Liver (tissue), 9 donors: ENCODE data around the gene PLEKHO1. TPM values are rescaled to one million over a fixed set of nuclear protein-coding genes. Genes with fewer than 3 reads are reported as not detected.

Source experiments
- DNase-seq: peaks from one replicate; pipeline ENCODE4 v3.0.0-alpha.2; 2017; ENCODE audit warnings: low spot score
- H3K27ac ChIP-seq, 2 donors: one replicate each; pipeline ENCODE4 v1.7.0; 2013; ENCODE audit warnings: inconsistent platforms in 2 of 2, low read length in 2 of 2, control low read depth in 1 of 2, low read depth in 1 of 2, mild to moderate bottlenecking in 1 of 2
- H3K27me3 ChIP-seq, 4 donors: one replicate each; pipeline versions ENCODE4 v1.6.1 to v1.7.0; 2013; ENCODE audit warnings: low read length in 3 of 4, inconsistent platforms in 1 of 4, mild to moderate bottlenecking in 1 of 4, moderate library complexity in 1 of 4; ENCODE audit not compliant: control insufficient read depth in 4 of 4, insufficient read depth in 4 of 4
- H3K36me3 ChIP-seq, 4 donors: one replicate each; pipeline versions ENCODE4 v1.6.1 to v1.7.0; 2013; ENCODE audit warnings: low read length in 3 of 4, mild to moderate bottlenecking in 3 of 4, low read depth in 1 of 4, moderate library complexity in 1 of 4; ENCODE audit not compliant: control insufficient read depth in 4 of 4, insufficient read depth in 3 of 4
- H3K4me1 ChIP-seq, 4 donors: one replicate each; pipeline versions ENCODE4 v1.6.1 to v1.7.0; 2013; ENCODE audit warnings: low read length in 3 of 4, mild to moderate bottlenecking in 3 of 4, moderate library complexity in 1 of 4; ENCODE audit not compliant: control insufficient read depth in 4 of 4, insufficient read depth in 4 of 4
- H3K4me3 ChIP-seq, 3 donors: one replicate each; pipeline versions ENCODE4 v1.6.1 to v1.7.0; 2013; ENCODE audit warnings: low read length in 3 of 3, control low read depth in 1 of 3, low read depth in 1 of 3, mild to moderate bottlenecking in 1 of 3
- H3K9ac ChIP-seq, 2 donors: one replicate each; pipeline ENCODE4 v1.7.0; 2013; ENCODE audit warnings: low read length in 2 of 2, mild to moderate bottlenecking in 2 of 2, moderate library complexity in 2 of 2, control low read depth in 1 of 2, low read depth in 1 of 2
- H3K9me3 ChIP-seq, 4 donors: one replicate each; pipeline versions ENCODE4 v1.6.1 to v1.7.0; 2013; ENCODE audit warnings: low read length in 3 of 4; ENCODE audit not compliant: control insufficient read depth in 4 of 4
- EGR1 ChIP-seq, 2 donors: IDR thresholded peaks; 2 replicates each; pipeline ENCODE4 v1.6.1; 2016 to 2018; ENCODE audit warnings: antibody characterized with exemption in 2 of 2, low read depth in 2 of 2
- FOXA2 ChIP-seq: IDR thresholded peaks from 2 replicates; pipeline ENCODE4 v1.6.1; 2016; ENCODE audit warnings: antibody characterized with exemption
- GABPA ChIP-seq, 2 donors: IDR thresholded peaks in 1 of 2; conservative IDR thresholded peaks in 1 of 2; 2 replicates each; pipeline ENCODE4 v1.6.1; 2016; ENCODE audit warnings: antibody characterized with exemption in 2 of 2, mild to moderate bottlenecking in 1 of 2, moderate library complexity in 1 of 2
- HNF4A ChIP-seq, 2 donors: conservative IDR thresholded peaks; 2 replicates each; pipeline ENCODE4 v1.6.1; 2016; ENCODE audit warnings: antibody characterized with exemption in 2 of 2, mild to moderate bottlenecking in 2 of 2
- HNF4G ChIP-seq: IDR thresholded peaks from 2 replicates; pipeline ENCODE4 v1.6.1; 2016; ENCODE audit warnings: antibody characterized with exemption
- JUND ChIP-seq, 2 donors: IDR thresholded peaks; 2 replicates each; pipeline ENCODE4 v1.6.1; 2016; ENCODE audit warnings: antibody characterized with exemption in 2 of 2
- NR2F2 ChIP-seq: IDR thresholded peaks from 2 replicates; pipeline ENCODE4 v1.6.1; 2016; ENCODE audit warnings: antibody characterized with exemption
- RAD21 ChIP-seq, 2 donors: IDR thresholded peaks; 2 replicates each; pipeline ENCODE4 v1.6.1; 2016; ENCODE audit warnings: antibody characterized with exemption in 2 of 2, mild to moderate bottlenecking in 2 of 2
- TAF1 ChIP-seq: conservative IDR thresholded peaks from 2 replicates; pipeline ENCODE4 v1.6.1; 2016; ENCODE audit warnings: antibody characterized with exemption, mild to moderate bottlenecking
- YY1 ChIP-seq: IDR thresholded peaks from 2 replicates; pipeline ENCODE4 v1.6.1; 2016; ENCODE audit warnings: antibody characterized with exemption, mild to moderate bottlenecking
- WGBS: extraction: QIAGEN DNeasy Blood & Tissue Kit; methylation state at CpG from one replicate; pipeline ENCODE4 v1.1.7; 2013; 5-methylcytosine and 5-hydroxymethylcytosine counted together
- polyA plus RNA-seq, 2 donors: library from polyadenylated mRNA; stranded (reverse) in 1 of 2; unstranded in 1 of 2; fragments of 200-250 nt in 1 of 2; fragments of >200 nt in 1 of 2; fragmentation: Nextera tagmentation in 1 of 2; extraction: Ambion mirVana in 1 of 2; gene quantifications; one replicate each; pipeline versions ENCODE4 v1.2.1 to v1.2.3, GENCODE V29; 2013 to 2015
- total RNA-seq, 2 donors: library from RNA; depleted of rRNA; stranded (reverse); fragments of >200 nt; gene quantifications; one replicate each; pipeline ENCODE4 v1.2.3, GENCODE V29; 2014
- TF ChIP-seq, protein P1 (sequence below): IDR thresholded peaks from 2 replicates; pipeline ENCODE4 v1.6.1; 2016; ENCODE audit warnings: antibody characterized with exemption, mild to moderate bottlenecking
- TF ChIP-seq, protein P2 (sequence below): IDR thresholded peaks from 2 replicates; pipeline ENCODE4 v1.6.1; 2016; ENCODE audit warnings: antibody characterized with exemption
- TF ChIP-seq, protein P3 (sequence below): fragments of 150-350 bp; IDR thresholded peaks from 2 replicates; pipeline ENCODE4 v1.5.1; 2017; ENCODE audit warnings: improper control_type of control experiment, low read depth, low read length; ENCODE audit not compliant: missing input control
- TF ChIP-seq, protein P4 (sequence below): IDR thresholded peaks from 2 replicates; pipeline ENCODE4 v1.6.1; 2016; ENCODE audit warnings: antibody characterized with exemption
- donor health status: healthy.
- donor health status: healthy.
- donor health status: healthy.
- donor health status: healthy.
- donor health status: healthy.

PLEKHO1 gene
- total and polyA plus RNA-seq, 4 donors, result 3.5 to 8.8 (median 6.0) TPM

DNA sequence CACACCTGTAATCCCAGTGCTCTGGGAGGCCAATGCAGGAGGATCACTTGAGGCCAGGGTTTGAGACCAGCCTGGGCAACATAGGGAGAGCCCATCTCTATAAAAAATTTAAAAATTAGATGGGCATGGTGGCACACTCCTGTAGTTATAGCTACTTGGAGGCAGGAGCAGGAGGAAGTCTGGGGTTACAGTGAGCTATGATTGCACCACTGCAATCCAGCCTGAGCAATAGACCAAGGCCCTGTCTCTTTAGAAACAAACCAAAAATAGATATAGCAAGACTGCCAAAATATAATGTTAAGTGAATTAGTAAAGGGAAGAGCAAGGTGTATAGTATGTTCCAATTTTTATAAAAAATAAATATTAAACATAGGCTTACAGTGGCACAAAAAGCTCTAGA is 28.8 kb downstream of the PLEKHO1 start:
- Histone ChIP-seq H3K9me3 (no peaks in the 10 kb centered on the region), H3K4me1 (peaks cover 0 to 1% (median under 1%) of the 10 kb centered on the region in 4 donors), H3K36me3 (no peaks in the 10 kb centered on the region), H3K4me3 (no peak overlapping the region), H3K9ac (no peak overlapping the region), H3K27ac (no peak overlapping the region), H3K27me3 (no peaks in the 10 kb centered on the region)
- TF ChIP-seq JUND (IDR thresholded peaks at IDR 0.05) (no peak), YY1 (no peak), RAD21 (IDR thresholded peaks at IDR 0.05) (no peak), FOXA2 (no peak), GABPA (IDR thresholded peaks at IDR 0.05 in 1 of 2, conservative IDR thresholded peaks at IDR 0.05 in 1 of 2) (no peak), HNF4G (no peak)
- TF ChIP-seq, protein P1, sequence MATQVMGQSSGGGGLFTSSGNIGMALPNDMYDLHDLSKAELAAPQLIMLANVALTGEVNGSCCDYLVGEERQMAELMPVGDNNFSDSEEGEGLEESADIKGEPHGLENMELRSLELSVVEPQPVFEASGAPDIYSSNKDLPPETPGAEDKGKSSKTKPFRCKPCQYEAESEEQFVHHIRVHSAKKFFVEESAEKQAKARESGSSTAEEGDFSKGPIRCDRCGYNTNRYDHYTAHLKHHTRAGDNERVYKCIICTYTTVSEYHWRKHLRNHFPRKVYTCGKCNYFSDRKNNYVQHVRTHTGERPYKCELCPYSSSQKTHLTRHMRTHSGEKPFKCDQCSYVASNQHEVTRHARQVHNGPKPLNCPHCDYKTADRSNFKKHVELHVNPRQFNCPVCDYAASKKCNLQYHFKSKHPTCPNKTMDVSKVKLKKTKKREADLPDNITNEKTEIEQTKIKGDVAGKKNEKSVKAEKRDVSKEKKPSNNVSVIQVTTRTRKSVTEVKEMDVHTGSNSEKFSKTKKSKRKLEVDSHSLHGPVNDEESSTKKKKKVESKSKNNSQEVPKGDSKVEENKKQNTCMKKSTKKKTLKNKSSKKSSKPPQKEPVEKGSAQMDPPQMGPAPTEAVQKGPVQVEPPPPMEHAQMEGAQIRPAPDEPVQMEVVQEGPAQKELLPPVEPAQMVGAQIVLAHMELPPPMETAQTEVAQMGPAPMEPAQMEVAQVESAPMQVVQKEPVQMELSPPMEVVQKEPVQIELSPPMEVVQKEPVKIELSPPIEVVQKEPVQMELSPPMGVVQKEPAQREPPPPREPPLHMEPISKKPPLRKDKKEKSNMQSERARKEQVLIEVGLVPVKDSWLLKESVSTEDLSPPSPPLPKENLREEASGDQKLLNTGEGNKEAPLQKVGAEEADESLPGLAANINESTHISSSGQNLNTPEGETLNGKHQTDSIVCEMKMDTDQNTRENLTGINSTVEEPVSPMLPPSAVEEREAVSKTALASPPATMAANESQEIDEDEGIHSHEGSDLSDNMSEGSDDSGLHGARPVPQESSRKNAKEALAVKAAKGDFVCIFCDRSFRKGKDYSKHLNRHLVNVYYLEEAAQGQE, result no peak
- TF ChIP-seq, protein P2, sequence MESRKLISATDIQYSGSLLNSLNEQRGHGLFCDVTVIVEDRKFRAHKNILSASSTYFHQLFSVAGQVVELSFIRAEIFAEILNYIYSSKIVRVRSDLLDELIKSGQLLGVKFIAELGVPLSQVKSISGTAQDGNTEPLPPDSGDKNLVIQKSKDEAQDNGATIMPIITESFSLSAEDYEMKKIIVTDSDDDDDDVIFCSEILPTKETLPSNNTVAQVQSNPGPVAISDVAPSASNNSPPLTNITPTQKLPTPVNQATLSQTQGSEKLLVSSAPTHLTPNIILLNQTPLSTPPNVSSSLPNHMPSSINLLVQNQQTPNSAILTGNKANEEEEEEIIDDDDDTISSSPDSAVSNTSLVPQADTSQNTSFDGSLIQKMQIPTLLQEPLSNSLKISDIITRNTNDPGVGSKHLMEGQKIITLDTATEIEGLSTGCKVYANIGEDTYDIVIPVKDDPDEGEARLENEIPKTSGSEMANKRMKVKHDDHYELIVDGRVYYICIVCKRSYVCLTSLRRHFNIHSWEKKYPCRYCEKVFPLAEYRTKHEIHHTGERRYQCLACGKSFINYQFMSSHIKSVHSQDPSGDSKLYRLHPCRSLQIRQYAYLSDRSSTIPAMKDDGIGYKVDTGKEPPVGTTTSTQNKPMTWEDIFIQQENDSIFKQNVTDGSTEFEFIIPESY, result no peak
- TF ChIP-seq, protein P3, sequence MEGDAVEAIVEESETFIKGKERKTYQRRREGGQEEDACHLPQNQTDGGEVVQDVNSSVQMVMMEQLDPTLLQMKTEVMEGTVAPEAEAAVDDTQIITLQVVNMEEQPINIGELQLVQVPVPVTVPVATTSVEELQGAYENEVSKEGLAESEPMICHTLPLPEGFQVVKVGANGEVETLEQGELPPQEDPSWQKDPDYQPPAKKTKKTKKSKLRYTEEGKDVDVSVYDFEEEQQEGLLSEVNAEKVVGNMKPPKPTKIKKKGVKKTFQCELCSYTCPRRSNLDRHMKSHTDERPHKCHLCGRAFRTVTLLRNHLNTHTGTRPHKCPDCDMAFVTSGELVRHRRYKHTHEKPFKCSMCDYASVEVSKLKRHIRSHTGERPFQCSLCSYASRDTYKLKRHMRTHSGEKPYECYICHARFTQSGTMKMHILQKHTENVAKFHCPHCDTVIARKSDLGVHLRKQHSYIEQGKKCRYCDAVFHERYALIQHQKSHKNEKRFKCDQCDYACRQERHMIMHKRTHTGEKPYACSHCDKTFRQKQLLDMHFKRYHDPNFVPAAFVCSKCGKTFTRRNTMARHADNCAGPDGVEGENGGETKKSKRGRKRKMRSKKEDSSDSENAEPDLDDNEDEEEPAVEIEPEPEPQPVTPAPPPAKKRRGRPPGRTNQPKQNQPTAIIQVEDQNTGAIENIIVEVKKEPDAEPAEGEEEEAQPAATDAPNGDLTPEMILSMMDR, result no peak
- TF ChIP-seq, protein P4, sequence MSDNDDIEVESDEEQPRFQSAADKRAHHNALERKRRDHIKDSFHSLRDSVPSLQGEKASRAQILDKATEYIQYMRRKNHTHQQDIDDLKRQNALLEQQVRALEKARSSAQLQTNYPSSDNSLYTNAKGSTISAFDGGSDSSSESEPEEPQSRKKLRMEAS, result no peak
- no peak for DNase-seq

DNA sequence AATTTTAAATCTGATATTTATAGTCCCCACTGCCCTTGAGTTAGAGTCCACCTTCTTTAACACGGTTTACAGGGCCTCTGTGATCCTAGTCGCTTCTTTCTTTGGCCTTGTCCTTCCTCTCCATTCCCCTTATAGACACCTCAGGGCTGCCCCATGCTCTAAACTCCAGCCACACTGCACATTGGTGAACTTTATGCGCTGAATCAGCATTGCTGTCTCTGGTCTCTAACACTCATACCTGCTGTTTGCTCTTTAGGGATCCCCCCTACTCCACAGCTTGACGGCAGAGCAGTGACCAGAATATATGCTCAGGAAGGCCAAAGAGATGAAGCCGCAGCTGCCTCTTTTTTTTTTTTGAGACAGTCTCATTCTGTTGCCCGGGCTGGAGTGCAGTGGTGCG is 30.2 kb downstream of the PLEKHO1 start:
- Histone ChIP-seq H3K4me3 (no peak overlapping the region), H3K9ac (no peak overlapping the region), H3K36me3 (no peaks in the 10 kb centered on the region), H3K27me3 (no peaks in the 10 kb centered on the region), H3K9me3 (no peaks in the 10 kb centered on the region), H3K27ac (no peak overlapping the region), H3K4me1 (no peaks in the 10 kb centered on the region)
- 95% methylated on average over 7 of the region's 7 CpGs for WGBS
- no peak for TF ChIP-seq NR2F2
- no peak for TF ChIP-seq JUND (IDR thresholded peaks at IDR 0.05)
- TF ChIP-seq, protein P1, result no peak
- no peak for TF ChIP-seq YY1
- TF ChIP-seq EGR1 (IDR thresholded peaks at IDR 0.05; ENCODE audit: low read depth in 2 of 2), result no peak
- no peak for TF ChIP-seq TAF1
- TF ChIP-seq, protein P4, result no peak
- no peak for TF ChIP-seq FOXA2
- TF ChIP-seq GABPA (IDR thresholded peaks at IDR 0.05 in 1 of 2, conservative IDR thresholded peaks at IDR 0.05 in 1 of 2), result no peak
- TF ChIP-seq HNF4G, result no peak
- TF ChIP-seq, protein P2, result no peak
- no peak for TF ChIP-seq HNF4A (conservative IDR thresholded peaks at IDR 0.05)
- no peak for DNase-seq
